ENCODE measurements around the gene SERPINA9.

The SERPINA9 gene

GRCh38 chr14:94481468-94482131 lies 5.6 kb upstream of the SERPINA9 start:
- POLR2A ChIA-PET: no interaction called here
- no peak overlapping the region for H3K4me3 ChIP-seq (ENCODE audit: control insufficient read depth in 1 of 7, extremely low read depth in 1 of 7, insufficient read depth in 4 of 7, low read depth in 2 of 7, low read length in 6 of 7)
- no peak overlapping the region for H3K27ac ChIP-seq (ENCODE audit: insufficient read depth in 1 of 2, low read depth in 1 of 2, low read length in 2 of 2, poor library complexity in 1 of 2, severe bottlenecking in 2 of 2)
- DNase-seq: no peak
- peaks cover 0 to 12% (median 6%) of the 10 kb centered on the region in 5 experiments for H3K27me3 ChIP-seq (replicated peaks in 2 of 5; ENCODE audit: control insufficient read depth in 4 of 5, insufficient read depth in 5 of 5, low read length in 4 of 5)
- H3K36me3 ChIP-seq (ENCODE audit: control insufficient read depth in 4 of 4, insufficient read depth in 4 of 4, low read length in 3 of 4): no peaks in the 10 kb centered on the region
- H3K4me1 ChIP-seq (ENCODE audit: control extremely low read depth in 1 of 4, control insufficient read depth in 4 of 4, insufficient read depth in 4 of 4, low read length in 3 of 4): no peaks in the 10 kb centered on the region
- WGBS (ENCODE audit: insufficient coverage): 96% methylated on average over 5 of the region's 5 CpGs
- peaks cover 0 to 14% (median 10%) of the 10 kb centered on the region in 5 experiments for H3K9me3 ChIP-seq (ENCODE audit: control extremely low read depth in 1 of 5, control insufficient read depth in 4 of 5, insufficient read depth in 2 of 5, low read depth in 1 of 5, low read length in 4 of 5)
- CTCF ChIA-PET: no interaction called here

GRCh38 chr14:94480809-94481208 lies 4.8 kb upstream of the SERPINA9 start:
- Histone ChIP-seq H3K4me3 (ENCODE audit: control insufficient read depth in 1 of 7, extremely low read depth in 1 of 7, insufficient read depth in 4 of 7, low read depth in 2 of 7, low read length in 6 of 7) (no peak overlapping the region), H3K9me3 (ENCODE audit: control extremely low read depth in 1 of 5, control insufficient read depth in 4 of 5, insufficient read depth in 2 of 5, low read depth in 1 of 5, low read length in 4 of 5) (peaks cover 0 to 18% (median 10%) of the 10 kb centered on the region in 5 experiments), H3K4me1 (ENCODE audit: control extremely low read depth in 1 of 4, control insufficient read depth in 4 of 4, insufficient read depth in 4 of 4, low read length in 3 of 4) (no peaks in the 10 kb centered on the region), H3K36me3 (ENCODE audit: control insufficient read depth in 4 of 4, insufficient read depth in 4 of 4, low read length in 3 of 4) (no peaks in the 10 kb centered on the region), H3K27me3 (replicated peaks in 2 of 5; ENCODE audit: control insufficient read depth in 4 of 5, insufficient read depth in 5 of 5, low read length in 4 of 5) (peaks cover 0 to 6% (median 0%) of the 10 kb centered on the region in 5 experiments), H3K27ac (ENCODE audit: insufficient read depth in 1 of 2, low read depth in 1 of 2, low read length in 2 of 2, poor library complexity in 1 of 2, severe bottlenecking in 2 of 2) (no peak overlapping the region)
- 55% methylated on average over 2 of the region's 2 CpGs for WGBS (ENCODE audit: insufficient coverage)
- DNase-seq: no peak
- CTCF ChIA-PET: no interaction called here
- POLR2A ChIA-PET: no interaction called here

GRCh38 chr14:94478420-94478819 lies 2.4 kb upstream of the SERPINA9 start:
- no peak overlapping the region for H3K4me3 ChIP-seq (ENCODE audit: control insufficient read depth in 1 of 7, extremely low read depth in 1 of 7, insufficient read depth in 4 of 7, low read depth in 2 of 7, low read length in 6 of 7)
- H3K9me3 ChIP-seq (ENCODE audit: control extremely low read depth in 1 of 5, control insufficient read depth in 4 of 5, insufficient read depth in 2 of 5, low read depth in 1 of 5, low read length in 4 of 5): peaks cover 0 to 21% (median 10%) of the 10 kb centered on the region in 5 experiments
- H3K36me3 ChIP-seq (ENCODE audit: control insufficient read depth in 4 of 4, insufficient read depth in 4 of 4, low read length in 3 of 4): no peaks in the 10 kb centered on the region
- peaks cover 0 to 6% (median 0%) of the 10 kb centered on the region in 5 experiments for H3K27me3 ChIP-seq (replicated peaks in 2 of 5; ENCODE audit: control insufficient read depth in 4 of 5, insufficient read depth in 5 of 5, low read length in 4 of 5)
- ChIA-PET CTCF (interaction anchor here (1.7 kb wide), 1 partner anchor 8 kb away, joined by 9 read pairs; no protein-coding TSS in a partner anchor), POLR2A (no interaction called here)
- no peak for DNase-seq
- H3K4me1 ChIP-seq (ENCODE audit: control extremely low read depth in 1 of 4, control insufficient read depth in 4 of 4, insufficient read depth in 4 of 4, low read length in 3 of 4): no peaks in the 10 kb centered on the region
- no peak overlapping the region for H3K27ac ChIP-seq (ENCODE audit: insufficient read depth in 1 of 2, low read depth in 1 of 2, low read length in 2 of 2, poor library complexity in 1 of 2, severe bottlenecking in 2 of 2)

GRCh38 chr14:94474581-94475031 lies 1.4 kb downstream of the SERPINA9 start:
- no peaks in the 10 kb centered on the region for H3K36me3 ChIP-seq (ENCODE audit: control insufficient read depth in 4 of 4, insufficient read depth in 4 of 4, low read length in 3 of 4)
- ChIA-PET POLR2A (no interaction called here), CTCF (interaction anchor here (0.6 to 1.5 kb wide), 2 partner anchors 12 to 13 kb away, joined by 3 to 4 read pairs; no protein-coding TSS in a partner anchor)
- H3K4me1 ChIP-seq (ENCODE audit: control extremely low read depth in 1 of 4, control insufficient read depth in 4 of 4, insufficient read depth in 4 of 4, low read length in 3 of 4): no peaks in the 10 kb centered on the region
- peaks cover 0 to 7% (median 0%) of the 10 kb centered on the region in 5 experiments for H3K27me3 ChIP-seq (replicated peaks in 2 of 5; ENCODE audit: control insufficient read depth in 4 of 5, insufficient read depth in 5 of 5, low read length in 4 of 5)
- H3K9me3 ChIP-seq (ENCODE audit: control extremely low read depth in 1 of 5, control insufficient read depth in 4 of 5, insufficient read depth in 2 of 5, low read depth in 1 of 5, low read length in 4 of 5): peaks cover 0 to 19% (median 10%) of the 10 kb centered on the region in 5 experiments
- WGBS (ENCODE audit: insufficient coverage): 90% methylated on average over 7 of the region's 7 CpGs
- H3K27ac ChIP-seq (ENCODE audit: insufficient read depth in 1 of 2, low read depth in 1 of 2, low read length in 2 of 2, poor library complexity in 1 of 2, severe bottlenecking in 2 of 2): no peak overlapping the region
- no peak overlapping the region for H3K4me3 ChIP-seq (ENCODE audit: control insufficient read depth in 1 of 7, extremely low read depth in 1 of 7, insufficient read depth in 4 of 7, low read depth in 2 of 7, low read length in 6 of 7)
- DNase-seq: no peak

- Histone ChIP-seq H3K27ac (ENCODE audit: insufficient read depth in 1 of 2, low read depth in 1 of 2, low read length in 2 of 2, poor library complexity in 1 of 2, severe bottlenecking in 2 of 2) (no peak overlapping the region), H3K9me3 (ENCODE audit: control extremely low read depth in 1 of 5, control insufficient read depth in 4 of 5, insufficient read depth in 2 of 5, low read depth in 1 of 5, low read length in 4 of 5) (peaks cover 0 to 16% (median 7%) of the 10 kb centered on the region in 5 experiments)
- CTCF ChIA-PET: no interaction called here
Measured at GRCh38 chr14:94473666-94474410, 2.2 kb downstream of the SERPINA9 start.

GRCh38 chr14:94472842-94473241 lies 3.2 kb downstream of the SERPINA9 start:
- no peak overlapping the region for H3K4me3 ChIP-seq (ENCODE audit: control insufficient read depth in 1 of 7, extremely low read depth in 1 of 7, insufficient read depth in 4 of 7, low read depth in 2 of 7, low read length in 6 of 7)
- POLR2A ChIA-PET: no interaction called here
- H3K4me1 ChIP-seq (ENCODE audit: control extremely low read depth in 1 of 4, control insufficient read depth in 4 of 4, insufficient read depth in 4 of 4, low read length in 3 of 4): no peaks in the 10 kb centered on the region
- no peaks in the 10 kb centered on the region for H3K36me3 ChIP-seq (ENCODE audit: control insufficient read depth in 4 of 4, insufficient read depth in 4 of 4, low read length in 3 of 4)
- H3K27ac ChIP-seq (ENCODE audit: insufficient read depth in 1 of 2, low read depth in 1 of 2, low read length in 2 of 2, poor library complexity in 1 of 2, severe bottlenecking in 2 of 2): no peak overlapping the region
- CTCF ChIA-PET: no interaction called here
- peaks cover 0 to 11% (median 1%) of the 10 kb centered on the region in 5 experiments for H3K9me3 ChIP-seq (ENCODE audit: control extremely low read depth in 1 of 5, control insufficient read depth in 4 of 5, insufficient read depth in 2 of 5, low read depth in 1 of 5, low read length in 4 of 5)
- 69% methylated on average over 3 of the region's 4 CpGs for WGBS (ENCODE audit: insufficient coverage)
- peaks cover 0 to 7% (median 0%) of the 10 kb centered on the region in 5 experiments for H3K27me3 ChIP-seq (replicated peaks in 2 of 5; ENCODE audit: control insufficient read depth in 4 of 5, insufficient read depth in 5 of 5, low read length in 4 of 5)
- DNase-seq: no peak

More at GRCh38 chr14:94473666-94474410, 2.2 kb downstream of the SERPINA9 start:
- POLR2A ChIA-PET: no interaction called here
- H3K36me3 ChIP-seq (ENCODE audit: control insufficient read depth in 4 of 4, insufficient read depth in 4 of 4, low read length in 3 of 4): no peaks in the 10 kb centered on the region
- H3K27me3 ChIP-seq (replicated peaks in 2 of 5; ENCODE audit: control insufficient read depth in 4 of 5, insufficient read depth in 5 of 5, low read length in 4 of 5): peaks cover 0 to 7% (median 0%) of the 10 kb centered on the region in 5 experiments
- 96% methylated on average over 14 of the region's 16 CpGs for WGBS (ENCODE audit: insufficient coverage)
- no peak for DNase-seq
- H3K4me1 ChIP-seq (ENCODE audit: control extremely low read depth in 1 of 4, control insufficient read depth in 4 of 4, insufficient read depth in 4 of 4, low read length in 3 of 4): no peaks in the 10 kb centered on the region
- no peak overlapping the region for H3K4me3 ChIP-seq (ENCODE audit: control insufficient read depth in 1 of 7, extremely low read depth in 1 of 7, insufficient read depth in 4 of 7, low read depth in 2 of 7, low read length in 6 of 7)

- Histone ChIP-seq H3K36me3 (ENCODE audit: control insufficient read depth in 4 of 4, insufficient read depth in 4 of 4, low read length in 3 of 4) (no peaks in the 10 kb centered on the region), H3K4me1 (ENCODE audit: control extremely low read depth in 1 of 4, control insufficient read depth in 4 of 4, insufficient read depth in 4 of 4, low read length in 3 of 4) (no peaks in the 10 kb centered on the region), H3K9me3 (ENCODE audit: control extremely low read depth in 1 of 5, control insufficient read depth in 4 of 5, insufficient read depth in 2 of 5, low read depth in 1 of 5, low read length in 4 of 5) (peaks cover 0 to 3% (median 0%) of the 10 kb centered on the region in 5 experiments), H3K27me3 (replicated peaks in 2 of 5; ENCODE audit: control insufficient read depth in 4 of 5, insufficient read depth in 5 of 5, low read length in 4 of 5) (peaks cover 0 to 7% (median 0%) of the 10 kb centered on the region in 5 experiments), H3K27ac (ENCODE audit: insufficient read depth in 1 of 2, low read depth in 1 of 2, low read length in 2 of 2, poor library complexity in 1 of 2, severe bottlenecking in 2 of 2) (no peak overlapping the region), H3K4me3 (ENCODE audit: control insufficient read depth in 1 of 7, extremely low read depth in 1 of 7, insufficient read depth in 4 of 7, low read depth in 2 of 7, low read length in 6 of 7) (no peak overlapping the region)
- POLR2A ChIA-PET: no interaction called here
- CTCF ChIA-PET: interaction anchor here (1.4 kb wide), 1 partner anchor 17 kb away, joined by 3 read pairs; no protein-coding TSS in a partner anchor
- no peak for DNase-seq
- no CpG with 5 or more reads among the region's 2 CpGs for WGBS (ENCODE audit: insufficient coverage)
Measured at GRCh38 chr14:94471045-94471444, 5.0 kb downstream of the SERPINA9 start.

Measured in common myeloid progenitor, CD34-positive (primary cell).